ENCODE measurements around the gene NPPA.

DNA sequence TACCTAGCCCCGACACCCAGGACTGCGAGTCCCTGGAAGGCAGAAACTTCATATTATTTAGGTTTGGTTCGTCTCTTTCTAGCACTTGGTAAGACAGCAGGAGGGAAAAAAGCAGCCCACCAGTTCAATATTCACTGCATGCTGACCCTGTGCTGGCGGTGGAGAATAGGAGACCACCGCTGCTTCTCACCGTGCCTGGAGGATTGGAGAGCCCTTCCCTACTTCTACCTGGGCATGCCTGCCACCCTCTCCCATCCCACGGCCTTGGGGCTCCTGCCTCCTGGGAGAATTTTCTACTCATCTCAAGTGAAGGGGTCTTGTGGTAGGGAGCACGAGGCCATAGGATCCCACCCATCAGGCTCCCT lies 47.2 kb downstream of the NPPA start:
- TF ChIP-seq, protein P1, sequence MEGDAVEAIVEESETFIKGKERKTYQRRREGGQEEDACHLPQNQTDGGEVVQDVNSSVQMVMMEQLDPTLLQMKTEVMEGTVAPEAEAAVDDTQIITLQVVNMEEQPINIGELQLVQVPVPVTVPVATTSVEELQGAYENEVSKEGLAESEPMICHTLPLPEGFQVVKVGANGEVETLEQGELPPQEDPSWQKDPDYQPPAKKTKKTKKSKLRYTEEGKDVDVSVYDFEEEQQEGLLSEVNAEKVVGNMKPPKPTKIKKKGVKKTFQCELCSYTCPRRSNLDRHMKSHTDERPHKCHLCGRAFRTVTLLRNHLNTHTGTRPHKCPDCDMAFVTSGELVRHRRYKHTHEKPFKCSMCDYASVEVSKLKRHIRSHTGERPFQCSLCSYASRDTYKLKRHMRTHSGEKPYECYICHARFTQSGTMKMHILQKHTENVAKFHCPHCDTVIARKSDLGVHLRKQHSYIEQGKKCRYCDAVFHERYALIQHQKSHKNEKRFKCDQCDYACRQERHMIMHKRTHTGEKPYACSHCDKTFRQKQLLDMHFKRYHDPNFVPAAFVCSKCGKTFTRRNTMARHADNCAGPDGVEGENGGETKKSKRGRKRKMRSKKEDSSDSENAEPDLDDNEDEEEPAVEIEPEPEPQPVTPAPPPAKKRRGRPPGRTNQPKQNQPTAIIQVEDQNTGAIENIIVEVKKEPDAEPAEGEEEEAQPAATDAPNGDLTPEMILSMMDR (IDR thresholded peaks at IDR 0.05), result no peak
- TF ChIP-seq EP300 (IDR thresholded peaks at IDR 0.05), result no peak

Data from suprapubic skin (tissue), 3 donors.